Spinal cord (tissue), 10 donors: ENCODE results near the gene SORCS2. TPM values are rescaled to one million over a fixed set of nuclear protein-coding genes. Genes with fewer than 3 reads are reported as not detected.
"Not testable (repeated sequence)": the region's sequence is repeated elsewhere in the genome, so short reads cannot be mapped to it uniquely, and the experiment has no call there.

ENCODE experiments used
- DNase-seq, 6 donors: peaks; one replicate each; pipeline versions ENCODE4 v3.0.0 to v3.0.0-alpha.2; 2013 to 2015; ENCODE audit warnings: low spot score in 6 of 6, low read depth in 4 of 6
- H3K27ac ChIP-seq: one replicate; pipeline ENCODE4 v1.5.1; 2013; ENCODE audit warnings: low read depth, low read length, control low read depth
- H3K27me3 ChIP-seq: one replicate; pipeline ENCODE4 v1.6.1; 2013; ENCODE audit warnings: low read length; ENCODE audit not compliant: control insufficient read depth, insufficient read depth
- H3K36me3 ChIP-seq: one replicate; pipeline ENCODE4 v1.6.1; 2013; ENCODE audit warnings: low read length; ENCODE audit not compliant: control insufficient read depth, insufficient read depth
- H3K4me1 ChIP-seq: one replicate; pipeline ENCODE4 v1.6.1; 2013; ENCODE audit warnings: low read length; ENCODE audit not compliant: control insufficient read depth, insufficient read depth
- H3K4me3 ChIP-seq: one replicate; pipeline ENCODE4 v1.5.1; 2013; ENCODE audit warnings: low read depth, low read length, control low read depth
- H3K9me3 ChIP-seq: one replicate; pipeline ENCODE4 v1.6.1; 2013; ENCODE audit warnings: low read length; ENCODE audit not compliant: control insufficient read depth, insufficient read depth
- WGBS: methylation state at CpG from one replicate; pipeline ENCODE4 v1.1.5; 2013; ENCODE audit warnings: missing lambda C conversion rate; ENCODE audit not compliant: insufficient coverage; 5-methylcytosine and 5-hydroxymethylcytosine counted together
- polyA plus RNA-seq, 2 donors: library from polyadenylated mRNA; unstranded; fragments of 120-200 nt; gene quantifications; one replicate each; pipeline ENCODE4 v1.2.1, GENCODE V29; 2013; ENCODE audit not compliant: insufficient read length in 2 of 2
- total RNA-seq, 2 donors: library from RNA; depleted of rRNA in 1 of 2; stranded (reverse); fragments of 120-200 nt in 1 of 2; fragments of >200 nt in 1 of 2; gene quantifications; one replicate each; pipeline versions ENCODE4 v1.2.3 to v1.2.4, GENCODE V29; 2013 to 2014
- donor health status: healthy.

SORCS2 gene
- total and polyA plus RNA-seq, 4 donors = 7.3 to 24.8 (median 16.5) TPM

- Histone ChIP-seq H3K36me3 (no peaks in the 10 kb centered on the region), H3K27ac (no peak overlapping the region), H3K4me1 (peaks cover 38% of the 10 kb centered on the region), H3K9me3 (no peaks in the 10 kb centered on the region), H3K27me3 (no peaks in the 10 kb centered on the region), H3K4me3 (no peak overlapping the region)
- no peak for DNase-seq
- 76% methylated on average over 6 of the region's 10 CpGs for WGBS
Measured at GRCh38 chr4:7158991-7159390, 33.3 kb upstream of the SORCS2 start.

GRCh38 chr4:7159923-7160322, 32.4 kb upstream of the SORCS2 start:
- H3K9me3 ChIP-seq = no peaks in the 10 kb centered on the region
- WGBS = no CpG with 5 or more reads among the region's 6 CpGs
- no peak for DNase-seq

DNA sequence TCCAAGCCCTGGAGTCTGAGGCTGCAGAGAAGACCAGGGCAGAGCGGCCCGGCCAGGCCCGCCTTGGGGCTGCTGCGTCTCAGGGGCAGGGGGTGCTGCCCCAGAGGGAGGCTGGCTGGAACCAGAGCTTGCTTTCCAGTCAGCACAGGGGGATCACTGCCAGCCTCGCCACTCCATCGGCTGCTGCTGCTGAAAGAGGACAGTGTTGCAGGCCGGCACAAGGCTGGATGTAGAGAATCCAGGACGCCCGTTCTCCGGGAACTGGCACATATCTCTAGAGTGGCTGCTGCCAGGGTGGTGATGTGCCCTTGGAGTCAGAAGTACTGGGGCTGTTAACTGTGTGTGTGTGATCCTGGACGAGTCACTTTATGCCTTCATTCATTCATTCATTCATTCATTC, 31.9 kb upstream of the SORCS2 start:
- peak in 1 of 6 donors; percentile 46 for DNase-seq
- Histone ChIP-seq H3K4me1 (peaks cover 38% of the 10 kb centered on the region), H3K27ac (no peak overlapping the region), H3K36me3 (no peaks in the 10 kb centered on the region), H3K27me3 (no peaks in the 10 kb centered on the region), H3K4me3 (no peak overlapping the region), H3K9me3 (no peaks in the 10 kb centered on the region)
- 75% methylated on average over 10 of the region's 11 CpGs for WGBS

More at GRCh38 chr4:7159923-7160322, 32.4 kb upstream of the SORCS2 start:
- Histone ChIP-seq H3K36me3 (no peaks in the 10 kb centered on the region), H3K4me3 (no peak overlapping the region), H3K4me1 (peaks cover 38% of the 10 kb centered on the region), H3K27ac (no peak overlapping the region), H3K27me3 (no peaks in the 10 kb centered on the region)

DNA sequence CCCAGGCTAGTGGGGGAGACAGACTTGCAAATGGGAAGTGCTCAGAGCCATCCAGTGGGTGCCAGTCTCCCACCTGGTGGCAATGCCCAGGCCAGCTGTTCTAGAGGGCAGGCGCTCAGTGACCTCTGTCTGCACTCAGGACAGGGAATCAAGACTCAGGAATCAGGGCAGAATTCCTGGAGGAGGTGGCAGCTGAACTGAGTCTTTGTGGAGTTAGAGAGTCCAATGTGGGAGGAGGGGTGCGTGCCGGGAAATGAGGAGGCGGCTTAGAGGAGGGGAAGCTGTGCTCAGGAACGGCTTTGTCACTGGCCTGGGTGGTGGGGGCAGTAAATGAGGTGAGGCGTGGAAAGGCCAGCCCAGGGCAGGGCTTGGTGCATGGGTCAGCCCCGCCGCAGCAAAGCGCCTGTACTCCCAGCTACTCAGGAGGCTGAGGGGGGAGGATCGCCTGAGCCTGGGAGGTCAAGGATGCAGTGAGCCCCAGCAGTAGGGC, 31.3 kb upstream of the SORCS2 start:
- Histone ChIP-seq H3K27ac (no peak overlapping the region), H3K27me3 (no peaks in the 10 kb centered on the region), H3K9me3 (no peaks in the 10 kb centered on the region), H3K36me3 (no peaks in the 10 kb centered on the region), H3K4me1 (peaks cover 32% of the 10 kb centered on the region), H3K4me3 (no peak overlapping the region)
- DNase-seq = no peak
- 88% methylated on average over 9 of the region's 10 CpGs for WGBS

- Histone ChIP-seq H3K27ac (no peak overlapping the region), H3K4me3 (no peak overlapping the region), H3K4me1 (peaks cover 28% of the 10 kb centered on the region), H3K9me3 (no peaks in the 10 kb centered on the region), H3K27me3 (no peaks in the 10 kb centered on the region), H3K36me3 (no peaks in the 10 kb centered on the region)
- WGBS = 75% methylated on average over 4 of the region's 6 CpGs
- peak in 1 of 6 donors; percentile 67 for DNase-seq
Measured at GRCh38 chr4:7161721-7162214, 30.6 kb upstream of the SORCS2 start.

GRCh38 chr4:7165056-7165873, 27.1 kb upstream of the SORCS2 start:
- not testable (repeated sequence) for DNase-seq, H3K4me3 ChIP-seq, H3K9me3 ChIP-seq, H3K27ac ChIP-seq, H3K36me3 ChIP-seq, H3K27me3 ChIP-seq
- H3K4me1 ChIP-seq = peaks cover 25% of the 10 kb centered on the region
- 90% methylated on average over 27 of the region's 28 CpGs for WGBS

DNA sequence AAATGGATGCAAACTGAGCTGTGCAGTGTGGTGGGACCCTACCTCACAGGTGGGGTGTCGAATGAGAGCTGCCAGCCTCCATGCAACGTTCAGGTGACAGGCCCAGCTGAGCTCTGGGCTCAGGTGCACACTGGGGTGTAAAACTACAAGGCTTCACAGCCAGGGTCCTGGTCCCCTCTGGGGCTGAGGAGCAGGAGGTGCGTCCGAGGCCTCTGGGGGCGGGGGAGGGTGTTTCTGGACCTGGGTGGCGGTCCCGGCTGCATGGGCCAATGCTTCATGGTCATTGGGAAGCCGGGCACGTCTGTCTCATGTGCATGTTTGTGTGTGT, 26.5 kb upstream of the SORCS2 start:
- WGBS = 88% methylated on average over 8 of the region's 9 CpGs
- DNase-seq = no peak
- Histone ChIP-seq H3K27ac (no peak overlapping the region), H3K4me1 (peaks cover 20% of the 10 kb centered on the region), H3K9me3 (no peaks in the 10 kb centered on the region), H3K4me3 (no peak overlapping the region), H3K36me3 (no peaks in the 10 kb centered on the region), H3K27me3 (no peaks in the 10 kb centered on the region)

DNA sequence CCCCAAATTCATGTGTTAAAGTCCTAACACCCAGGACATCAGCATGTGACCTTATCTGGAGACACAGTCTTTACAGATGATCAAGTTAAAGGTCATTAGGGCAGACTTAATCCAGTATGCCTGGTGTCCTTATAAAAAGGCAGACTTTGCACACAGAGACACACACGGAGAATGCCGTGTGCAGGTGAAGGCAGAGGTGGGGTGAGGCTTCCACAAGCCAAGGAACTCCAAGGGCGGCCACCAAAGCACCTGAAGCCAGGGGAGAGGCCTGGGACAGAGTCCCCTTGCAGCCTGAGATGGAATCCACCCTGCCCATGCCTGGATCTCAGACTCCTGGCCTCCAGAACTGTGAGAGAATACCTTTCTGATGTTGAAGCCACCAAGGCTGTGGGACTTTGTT, 26.1 kb upstream of the SORCS2 start:
- Histone ChIP-seq H3K27me3 (no peaks in the 10 kb centered on the region), H3K4me3 (no peak overlapping the region), H3K27ac (no peak overlapping the region), H3K36me3 (no peaks in the 10 kb centered on the region), H3K9me3 (no peaks in the 10 kb centered on the region), H3K4me1 (peaks cover 16% of the 10 kb centered on the region)
- WGBS = 97% methylated on average over 3 of the region's 3 CpGs
- DNase-seq = no peak

- Histone ChIP-seq H3K4me1 (peaks cover 9% of the 10 kb centered on the region), H3K27me3 (no peaks in the 10 kb centered on the region), H3K27ac (no peak overlapping the region), H3K9me3 (no peaks in the 10 kb centered on the region), H3K4me3 (no peak overlapping the region), H3K36me3 (no peaks in the 10 kb centered on the region)
- no peak for DNase-seq
- 58% methylated on average over 17 of the region's 17 CpGs for WGBS
Measured at GRCh38 chr4:7166981-7167700, 25.2 kb upstream of the SORCS2 start.
